ENCODE measurements around the gene PCIF1.

The PCIF1 gene

GRCh38 chr20:45933266-45934045 is 1.0 kb upstream of the PCIF1 start:
- no peaks in the 10 kb centered on the region for H3K9me3 ChIP-seq (ENCODE audit: control insufficient read depth, low read length)
- H3K27me3 ChIP-seq (replicated peaks; ENCODE audit: control insufficient read depth, insufficient read depth, low read length): no peaks in the 10 kb centered on the region
- peak overlapping the region; percentile 100 for H3K9ac ChIP-seq (ENCODE audit: low read length)
- peak; percentile 68 for DNase-seq (ENCODE audit: low read depth)
- peaks cover 10% of the 10 kb centered on the region for H3K36me3 ChIP-seq (ENCODE audit: control insufficient read depth, insufficient read depth, low read length, severe bottlenecking)
- peak overlapping the region; percentile 90 for H3K4me3 ChIP-seq (ENCODE audit: low read length)
- peaks cover 20% of the 10 kb centered on the region for H3K4me1 ChIP-seq (ENCODE audit: control insufficient read depth, insufficient read depth, low read length)

- DNase-seq (ENCODE audit: low read depth): peak; percentile 66
These were observed 367 bp upstream of the PCIF1 start for GRCh38 chr20:45934046-45934585.

GRCh38 chr20:45935416-45936046 is 1.0 kb downstream of the PCIF1 start:
- peaks cover 20% of the 10 kb centered on the region for H3K4me1 ChIP-seq (ENCODE audit: control insufficient read depth, insufficient read depth, low read length)
- peak; percentile 56 for DNase-seq (ENCODE audit: low read depth)
- peak overlapping the region; percentile 93 for H3K9ac ChIP-seq (ENCODE audit: low read length)
- peak overlapping the region; percentile 90 for H3K4me3 ChIP-seq (ENCODE audit: low read length)
- no peaks in the 10 kb centered on the region for H3K27me3 ChIP-seq (replicated peaks; ENCODE audit: control insufficient read depth, insufficient read depth, low read length)
- no peaks in the 10 kb centered on the region for H3K9me3 ChIP-seq (ENCODE audit: control insufficient read depth, low read length)
- peaks cover 28% of the 10 kb centered on the region for H3K36me3 ChIP-seq (ENCODE audit: control insufficient read depth, insufficient read depth, low read length, severe bottlenecking)

More at GRCh38 chr20:45934046-45934585, 367 bp upstream of the PCIF1 start:
- Histone ChIP-seq H3K4me3 (ENCODE audit: low read length) (peak overlapping the region; percentile 90), H3K27me3 (replicated peaks; ENCODE audit: control insufficient read depth, insufficient read depth, low read length) (no peaks in the 10 kb centered on the region), H3K36me3 (ENCODE audit: control insufficient read depth, insufficient read depth, low read length, severe bottlenecking) (peaks cover 14% of the 10 kb centered on the region), H3K9ac (ENCODE audit: low read length) (peak overlapping the region; percentile 100), H3K9me3 (ENCODE audit: control insufficient read depth, low read length) (no peaks in the 10 kb centered on the region), H3K4me1 (ENCODE audit: control insufficient read depth, insufficient read depth, low read length) (peaks cover 20% of the 10 kb centered on the region)

- Histone ChIP-seq H3K36me3 (ENCODE audit: control insufficient read depth, insufficient read depth, low read length, severe bottlenecking) (peaks cover 45% of the 10 kb centered on the region), H3K4me1 (ENCODE audit: control insufficient read depth, insufficient read depth, low read length) (peaks cover 20% of the 10 kb centered on the region), H3K9me3 (ENCODE audit: control insufficient read depth, low read length) (no peaks in the 10 kb centered on the region), H3K4me3 (ENCODE audit: low read length) (no peak overlapping the region), H3K9ac (ENCODE audit: low read length) (no peak overlapping the region), H3K27me3 (replicated peaks; ENCODE audit: control insufficient read depth, insufficient read depth, low read length) (no peaks in the 10 kb centered on the region)
- no peak for DNase-seq (ENCODE audit: low read depth)
These were observed 3.3 kb downstream of the PCIF1 start for GRCh38 chr20:45937765-45938164.

GRCh38 chr20:45938727-45939438 is 4.4 kb downstream of the PCIF1 start:
- no peak for DNase-seq (ENCODE audit: low read depth)
- H3K36me3 ChIP-seq (ENCODE audit: control insufficient read depth, insufficient read depth, low read length, severe bottlenecking): peaks cover 55% of the 10 kb centered on the region

GRCh38 chr20:45940053-45940452 is 5.6 kb downstream of the PCIF1 start:
- Histone ChIP-seq H3K36me3 (ENCODE audit: control insufficient read depth, insufficient read depth, low read length, severe bottlenecking) (peaks cover 67% of the 10 kb centered on the region), H3K9ac (ENCODE audit: low read length) (no peak overlapping the region), H3K4me3 (ENCODE audit: low read length) (no peak overlapping the region), H3K27me3 (replicated peaks; ENCODE audit: control insufficient read depth, insufficient read depth, low read length) (no peaks in the 10 kb centered on the region), H3K9me3 (ENCODE audit: control insufficient read depth, low read length) (no peaks in the 10 kb centered on the region), H3K4me1 (ENCODE audit: control insufficient read depth, insufficient read depth, low read length) (peaks cover 24% of the 10 kb centered on the region)
- DNase-seq (ENCODE audit: low read depth): no peak

More at GRCh38 chr20:45938727-45939438, 4.4 kb downstream of the PCIF1 start:
- H3K4me3 ChIP-seq (ENCODE audit: low read length): no peak overlapping the region
- H3K4me1 ChIP-seq (ENCODE audit: control insufficient read depth, insufficient read depth, low read length): peaks cover 13% of the 10 kb centered on the region
- H3K9ac ChIP-seq (ENCODE audit: low read length): no peak overlapping the region
- no peaks in the 10 kb centered on the region for H3K9me3 ChIP-seq (ENCODE audit: control insufficient read depth, low read length)
- H3K27me3 ChIP-seq (replicated peaks; ENCODE audit: control insufficient read depth, insufficient read depth, low read length): no peaks in the 10 kb centered on the region

- peaks cover 26% of the 10 kb centered on the region for H3K4me1 ChIP-seq (ENCODE audit: control insufficient read depth, insufficient read depth, low read length)
- H3K36me3 ChIP-seq (ENCODE audit: control insufficient read depth, insufficient read depth, low read length, severe bottlenecking): peaks cover 71% of the 10 kb centered on the region
- no peak for DNase-seq (ENCODE audit: low read depth)
These were observed 6.0 kb downstream of the PCIF1 start for GRCh38 chr20:45940469-45940868.

GRCh38 chr20:45943613-45944012 is 9.1 kb downstream of the PCIF1 start:
- H3K4me3 ChIP-seq (ENCODE audit: low read length): no peak overlapping the region
- no peak overlapping the region for H3K9ac ChIP-seq (ENCODE audit: low read length)
- H3K9me3 ChIP-seq (ENCODE audit: control insufficient read depth, low read length): no peaks in the 10 kb centered on the region
- H3K4me1 ChIP-seq (ENCODE audit: control insufficient read depth, insufficient read depth, low read length): peaks cover 33% of the 10 kb centered on the region
- peaks cover 88% of the 10 kb centered on the region for H3K36me3 ChIP-seq (ENCODE audit: control insufficient read depth, insufficient read depth, low read length, severe bottlenecking)
- H3K27me3 ChIP-seq (replicated peaks; ENCODE audit: control insufficient read depth, insufficient read depth, low read length): no peaks in the 10 kb centered on the region
- no peak for DNase-seq (ENCODE audit: low read depth)

More at GRCh38 chr20:45940469-45940868, 6.0 kb downstream of the PCIF1 start:
- H3K27me3 ChIP-seq (replicated peaks; ENCODE audit: control insufficient read depth, insufficient read depth, low read length): no peaks in the 10 kb centered on the region
- no peak overlapping the region for H3K9ac ChIP-seq (ENCODE audit: low read length)
- H3K4me3 ChIP-seq (ENCODE audit: low read length): no peak overlapping the region
- no peaks in the 10 kb centered on the region for H3K9me3 ChIP-seq (ENCODE audit: control insufficient read depth, low read length)

GRCh38 chr20:45944151-45944964 is 9.9 kb downstream of the PCIF1 start:
- H3K9ac ChIP-seq (ENCODE audit: low read length): peak overlapping the region; percentile 57
- H3K27me3 ChIP-seq (replicated peaks; ENCODE audit: control insufficient read depth, insufficient read depth, low read length): no peaks in the 10 kb centered on the region
- DNase-seq (ENCODE audit: low read depth): no peak
- H3K4me1 ChIP-seq (ENCODE audit: control insufficient read depth, insufficient read depth, low read length): peaks cover 33% of the 10 kb centered on the region
- H3K9me3 ChIP-seq (ENCODE audit: control insufficient read depth, low read length): no peaks in the 10 kb centered on the region
- H3K36me3 ChIP-seq (ENCODE audit: control insufficient read depth, insufficient read depth, low read length, severe bottlenecking): peaks cover 90% of the 10 kb centered on the region
- no peak overlapping the region for H3K4me3 ChIP-seq (ENCODE audit: low read length)

- Histone ChIP-seq H3K36me3 (ENCODE audit: control insufficient read depth, insufficient read depth, low read length, severe bottlenecking) (peaks cover 90% of the 10 kb centered on the region), H3K4me1 (ENCODE audit: control insufficient read depth, insufficient read depth, low read length) (peaks cover 33% of the 10 kb centered on the region)
- DNase-seq (ENCODE audit: low read depth): no peak
These were observed 10.6 kb downstream of the PCIF1 start for GRCh38 chr20:45944965-45945677.

More at GRCh38 chr20:45944965-45945677, 10.6 kb downstream of the PCIF1 start:
- Histone ChIP-seq H3K4me3 (ENCODE audit: low read length) (no peak overlapping the region), H3K9me3 (ENCODE audit: control insufficient read depth, low read length) (no peaks in the 10 kb centered on the region), H3K27me3 (replicated peaks; ENCODE audit: control insufficient read depth, insufficient read depth, low read length) (no peaks in the 10 kb centered on the region), H3K9ac (ENCODE audit: low read length) (peak overlapping the region; percentile 57)
